Measurements from ENCODE around the gene PIP4K2A. TPM values are rescaled to one million over a fixed set of nuclear protein-coding genes. Genes with fewer than 3 reads are reported as not detected.

Gene PIP4K2A
- total and polyA plus RNA-seq, 2 of the 8 experiments (the other 6 are each of a cell fraction or from before 2014, with no cell fraction given), result 19.0 to 60.9 TPM

DNA sequence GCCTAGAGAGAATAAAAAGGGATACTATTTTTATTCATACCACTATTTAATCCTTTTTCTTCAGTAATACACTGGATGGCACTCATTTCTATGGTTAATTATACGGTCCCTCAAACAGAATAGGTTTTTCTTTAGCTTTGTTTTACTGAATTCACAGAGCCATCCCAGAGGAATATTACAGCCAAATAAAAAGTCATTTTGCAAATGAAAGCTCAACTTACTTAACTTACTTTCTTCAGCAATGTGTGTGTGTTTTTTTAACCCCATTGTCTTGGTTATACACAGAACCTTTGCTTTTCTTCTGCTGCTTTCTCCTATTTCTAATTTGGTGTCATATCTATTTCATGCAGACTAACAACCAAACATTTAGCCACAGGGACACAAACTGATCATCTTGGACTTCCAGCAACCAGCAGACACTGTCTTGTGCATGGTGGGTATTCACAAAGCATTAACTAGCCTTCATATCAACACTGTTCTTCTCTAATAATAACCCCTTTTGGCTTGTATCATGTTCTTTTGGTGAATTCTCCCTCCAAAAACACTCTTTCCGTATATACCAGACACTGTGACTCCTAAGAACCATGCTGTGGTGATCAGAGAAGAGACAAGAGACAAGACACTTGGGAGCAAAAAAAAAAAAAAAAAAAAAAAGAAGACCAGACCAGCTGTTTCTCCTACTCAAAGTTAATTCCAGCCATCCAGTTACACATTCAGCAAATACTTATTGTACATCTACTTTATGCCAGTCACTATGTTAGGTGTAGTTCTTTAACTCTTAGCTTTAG, 40.4 kb downstream of the PIP4K2A start (continued):
- no peak for TF ChIP-seq BRCA1 (IDR thresholded peaks at IDR 0.05; ENCODE audit: low read depth, low read length)
- TF ChIP-seq CTCF (IDR thresholded peaks at IDR 0.05; ENCODE audit: control extremely low read depth in 1 of 3, insufficient read depth in 1 of 3, low read depth in 1 of 3, low read length in 3 of 3), result no peak
- no peak for TF ChIP-seq CBX5 (IDR thresholded peaks at IDR 0.05; ENCODE audit: low read depth, low read length)
- TF ChIP-seq SP1 (IDR thresholded peaks at IDR 0.05; ENCODE audit: low read depth, low read length), result no peak
- no peak for TF ChIP-seq JUND (IDR thresholded peaks at IDR 0.05; ENCODE audit: low read length)

Data from H1 (cell line).